GM12878 (cell line): ENCODE measurements around the gene LRP8. TPM values are rescaled to one million over a fixed set of nuclear protein-coding genes. Genes with fewer than 3 reads are reported as not detected.

Experiments
- ATAC-seq: fragments of 200-7000 bp; cut with Tn5 transposase; 3 replicates; pipeline ENCODE4 v1.9.1; 2020; ENCODE audit warnings: mild to moderate bottlenecking, moderate library complexity
- BruUV-seq: library from RNA; stranded (reverse); fragments of 400-500 nt; replicated peaks from 2 replicates; lab custom pipeline; 2021; lab: Mats Ljungman, UMichigan
- CTCF ChIA-PET: fragments of 300-600 bp; sonication (Branson Sonifier 250); formaldehyde crosslinking; extraction: SDS; loops from one replicate; lab custom pipeline; 2021; ENCODE audit warnings: inconsistent platforms; lab: Yijun Ruan, JAX
- POLR2A ChIA-PET: fragments of 350-600 bp; formaldehyde crosslinking; extraction: SDS; loops from one replicate; lab custom pipeline; 2021; ENCODE audit warnings: inconsistent platforms; lab: Charles Lee
- RAD21 ChIA-PET: fragments of 300-600 bp; sonication (Branson Sonifier 250); formaldehyde crosslinking; loops from one replicate; lab custom pipeline; 2023; ENCODE audit warnings: antibody characterized with exemption; ENCODE audit not compliant: unreplicated experiment; lab: Charles Lee
- SMC1A ChIA-PET: fragments of 300-600 bp; sonication (Branson Sonifier 250); formaldehyde crosslinking; loops from one replicate; lab custom pipeline; 2023; ENCODE audit not compliant: unreplicated experiment, uncharacterized antibody; lab: Charles Lee
- DNase-seq: peaks from one replicate; pipeline ENCODE4 v3.0.0-alpha.2; 2011; ENCODE audit warnings: low read depth, low spot score
- FAIRE-seq: peaks from 3 replicates; lab custom pipeline; 2011; peaks lifted over from hg19 to GRCh38; lab: Jason Lieb, UNC
- H2AFZ ChIP-seq: 2 replicates; pipeline ENCODE4 v1.6.0; 2011; ENCODE audit warnings: low read depth, low read length, control low read depth; ENCODE audit not compliant: control insufficient read depth
- H3K27ac ChIP-seq: 2 replicates; pipeline ENCODE4 v1.5.1; 2011; ENCODE audit warnings: control low read depth; ENCODE audit not compliant: control insufficient read depth, insufficient read depth
- H3K27me3 ChIP-seq, 2 experiments: replicated peaks in 1 of 2; 2 replicates each; pipeline versions ENCODE4 v1.6.0 to v1.6.1; 2011; ENCODE audit warnings: low read length in 1 of 2; ENCODE audit not compliant: control insufficient read depth in 2 of 2, insufficient read depth in 2 of 2
- H3K36me3 ChIP-seq, 2 experiments: 2 replicates each; pipeline ENCODE4 v1.5.1; 2011; ENCODE audit warnings: low read length in 1 of 2; ENCODE audit not compliant: control insufficient read depth in 2 of 2, insufficient read depth in 2 of 2
- H3K4me1 ChIP-seq: 2 replicates; pipeline ENCODE4 v1.6.1; 2011; ENCODE audit warnings: mild to moderate bottlenecking, low read length, moderate library complexity, mixed read lengths; ENCODE audit not compliant: control insufficient read depth, insufficient read depth
- H3K4me2 ChIP-seq: 2 replicates; pipeline ENCODE4 v1.6.0; 2011; ENCODE audit warnings: control low read depth; ENCODE audit not compliant: control insufficient read depth, insufficient read depth
- H3K4me3 ChIP-seq: fragments of 200-600 bp; sonication (generic); 2 replicates; pipeline ENCODE4 v1.5.1; 2016
- H3K79me2 ChIP-seq: 2 replicates; pipeline ENCODE4 v1.6.0; 2011; ENCODE audit warnings: low read length; ENCODE audit not compliant: control insufficient read depth, insufficient read depth
- H3K9ac ChIP-seq: 2 replicates; pipeline ENCODE4 v1.8.0; 2011; ENCODE audit warnings: low read length, control low read depth, mixed read lengths; ENCODE audit not compliant: control insufficient read depth, insufficient read depth
- H3K9me3 ChIP-seq: replicated peaks from 3 replicates; pipeline ENCODE4 v1.5.1; 2011; ENCODE audit warnings: mild to moderate bottlenecking, low read length; ENCODE audit not compliant: control insufficient read depth, insufficient read depth
- H4K20me1 ChIP-seq: 2 replicates; pipeline ENCODE4 v1.6.0; 2011; ENCODE audit not compliant: control insufficient read depth, insufficient read depth
- ATF7 ChIP-seq: fragments of 450-650 bp; IDR thresholded peaks from 2 replicates; pipeline ENCODE4 v1.6.1; 2016; ENCODE audit warnings: low read depth, mild to moderate bottlenecking
- BCL3 ChIP-seq: IDR thresholded peaks from 2 replicates; pipeline ENCODE4 v1.6.1; 2011; ENCODE audit warnings: borderline replicate concordance, low read depth, mild to moderate bottlenecking, moderate library complexity, low read length; ENCODE audit not compliant: insufficient read depth, poor library complexity, severe bottlenecking
- CEBPB ChIP-seq, 2 experiments: fragments of 150-350 bp in 1 of 2; IDR thresholded peaks; 2 replicates each; pipeline ENCODE4 v1.6.1; 2012 to 2014; ENCODE audit warnings: low read depth in 2 of 2, low read length in 2 of 2, borderline replicate concordance in 1 of 2, inconsistent platforms in 1 of 2
- ELK1 ChIP-seq: IDR thresholded peaks from 2 replicates; pipeline ENCODE4 v1.6.1; 2012; ENCODE audit warnings: low read depth, low read length, improper control_type of control experiment
- GABPA ChIP-seq: IDR thresholded peaks from 2 replicates; pipeline ENCODE4 v1.6.1; 2014; ENCODE audit warnings: antibody characterized with exemption, low read depth, mild to moderate bottlenecking, inconsistent platforms
- HDGF ChIP-seq: fragments of 450-650 bp; IDR thresholded peaks from 2 replicates; pipeline ENCODE4 v1.6.1; 2016; ENCODE audit warnings: antibody characterized with exemption
- KDM1A ChIP-seq: fragments of 200-600 bp; sonication (generic); IDR thresholded peaks from 2 replicates; pipeline ENCODE4 v1.6.1; 2016; ENCODE audit warnings: borderline replicate concordance
- NBN ChIP-seq: fragments of 450-650 bp; IDR thresholded peaks from 2 replicates; pipeline ENCODE4 v1.6.1; 2016
- PAX8 ChIP-seq: fragments of 450-650 bp; IDR thresholded peaks from 2 replicates; pipeline ENCODE4 v1.6.1; 2017; ENCODE audit warnings: mild to moderate bottlenecking, moderate library complexity
- POU2F2 ChIP-seq: IDR thresholded peaks from 3 replicates; pipeline ENCODE4 v1.6.1; 2011; ENCODE audit warnings: low read depth, mild to moderate bottlenecking, low read length, borderline replicate concordance
- RB1 ChIP-seq: fragments of 450-650 bp; formaldehyde crosslinking; IDR thresholded peaks from 2 replicates; pipeline ENCODE4 v1.6.1; 2017; ENCODE audit warnings: mild to moderate bottlenecking, borderline replicate concordance
- RELA ChIP-seq: fragments of 450-650 bp; IDR thresholded peaks from 2 replicates; pipeline ENCODE4 v1.8.0; 2014; ENCODE audit warnings: borderline replicate concordance; ENCODE audit not compliant: partially characterized antibody
- SIN3A ChIP-seq: IDR thresholded peaks from 2 replicates; pipeline ENCODE4 v1.6.1; 2012; ENCODE audit warnings: low read depth, low read length, improper control_type of control experiment
- TCF7 ChIP-seq: IDR thresholded peaks from 2 replicates; pipeline ENCODE4 v1.6.1; 2014; ENCODE audit warnings: antibody characterized with exemption, borderline replicate concordance
- ZNF207 ChIP-seq: fragments of 450-650 bp; IDR thresholded peaks from 2 replicates; pipeline ENCODE4 v1.6.1; 2014; ENCODE audit warnings: antibody characterized with exemption, mild to moderate bottlenecking, borderline replicate concordance
- ZNF622 ChIP-seq: fragments of 450-650 bp; IDR thresholded peaks from 2 replicates; pipeline ENCODE4 v1.6.1; 2017; ENCODE audit warnings: mild to moderate bottlenecking, inconsistent platforms
- WGBS: methylation state at CpG from one replicate; pipeline ENCODE4 v1.1.6; 2016; ENCODE audit warnings: low lambda C conversion rate; ENCODE audit not compliant: insufficient replicate concordance, insufficient coverage; ENCODE audit errors: missing lambda C conversion rate; 5-methylcytosine and 5-hydroxymethylcytosine counted together
- in situ Hi-C: fragments of 300-500 bp; cut with MboI; formaldehyde crosslinking; loops from 9 replicates; pipeline ENCODE4 v1.14.3; 2018; ENCODE audit warnings: mixed read lengths
- intact Hi-C: fragments of 100-400 bp; cut with micrococcal nuclease; formaldehyde crosslinking; loops from one replicate; pipeline ENCODE4 v1.14.2; 2022; ENCODE audit not compliant: unreplicated experiment
- polyA plus RNA-seq, 11 experiments: library from polyadenylated mRNA; depleted of rRNA in 4 of 11; unstranded in 6 of 11; stranded (reverse) in 5 of 11; fragments of >200 nt; fragmentation: Nextera tagmentation in 4 of 11; fragmentation: Illumina TruSeq in 1 of 11; extraction: Ambion mirVana in 4 of 11; extraction: Trizol in 1 of 11; gene quantifications; 1 replicate in 1 of 11; 2 replicates in 10 of 11; pipeline versions ENCODE4 v1.2.1 to v1.2.3, GENCODE V29; 2011 to 2016; ENCODE audit warnings: inconsistent platforms in 2 of 11, missing spikeins in 2 of 11, low read depth in 1 of 11
- total RNA-seq, 4 experiments: library from RNA; depleted of rRNA in 3 of 4; stranded (reverse); fragments of >200 nt in 3 of 4; fragmentation: Illumina TruSeq in 1 of 4; extraction: Trizol in 1 of 4; gene quantifications; 2 replicates each; pipeline versions ENCODE4 v1.2.1 to v1.2.3, GENCODE V29; 2013 to 2021

The LRP8 gene
- total and polyA plus RNA-seq, 10 of the 15 experiments (the other 5 are each of a cell fraction or from before 2014, with no cell fraction given), result 2.8 to 40.5 (median 22.3) TPM

GRCh38 chr1:53323316-53323715 lies 4.6 kb downstream of the LRP8 start:
- intact Hi-C loops, result no loop called here
- peaks cover 43% of the 10 kb centered on the region for H3K79me2 ChIP-seq
- ChIA-PET CTCF (interaction anchor here (0.9 to 1.9 kb wide), 6 partner anchors 29 to 70 kb away, joined by 3 to 6 read pairs (median 4); no protein-coding TSS in a partner anchor), POLR2A (no interaction called here), RAD21 (interaction anchor here (1.0 to 1.8 kb wide), 5 partner anchors 22 to 70 kb away, joined by 3 to 6 read pairs (median 4); no protein-coding TSS in a partner anchor), SMC1A (interaction anchor here (0.7 to 1.8 kb wide), 3 partner anchors 22 to 45 kb away, joined by 3 to 4 read pairs (median 4); no protein-coding TSS in a partner anchor)
- H3K9me3 ChIP-seq, result no peaks in the 10 kb centered on the region
- no peak for ATAC-seq
- in situ Hi-C loops, result no loop called here
- no peak overlapping the region for H3K27ac ChIP-seq
- H3K4me1 ChIP-seq, result peaks cover 13% of the 10 kb centered on the region
- H3K36me3 ChIP-seq, result peaks cover 24 to 30% of the 10 kb centered on the region in 2 experiments
- WGBS, result 91% methylated on average over 11 of the region's 11 CpGs
- no TSS peak for BruUV-seq
- H3K4me2 ChIP-seq, result no peak overlapping the region
- no peaks in the 10 kb centered on the region for H3K27me3 ChIP-seq
- TF ChIP-seq RELA, result no peak
- no peak for TF ChIP-seq GABPA
- no peak for TF ChIP-seq ZNF622
- TF ChIP-seq TCF7, result no peak
- TF ChIP-seq KDM1A, result no peak
- TF ChIP-seq ELK1, result no peak
- no peak for TF ChIP-seq NBN
- TF ChIP-seq ZNF207, result no peak
- no peak for TF ChIP-seq ATF7
- TF ChIP-seq RB1, result no peak
- TF ChIP-seq CEBPB (IDR thresholded peaks at IDR 0.05; ENCODE audit: borderline replicate concordance in 1 of 2, low read depth in 2 of 2, low read length in 2 of 2), result no peak
- no peak for TF ChIP-seq BCL3
- no peak for TF ChIP-seq HDGF
- TF ChIP-seq POU2F2, result no peak
- TF ChIP-seq SIN3A, result no peak
- TF ChIP-seq PAX8, result no peak
- TF ChIP-seq, all 136 proteins: peak for 0
- Histone ChIP-seq H3K4me3 (no peak overlapping the region), H2AFZ (no peak overlapping the region), H3K9ac (no peak overlapping the region), H4K20me1 (no peaks in the 10 kb centered on the region)
- DNase-seq (no peak), FAIRE-seq (no peak)
